Aorta (tissue), 5 donors: ENCODE data around the gene PRKCE. TPM values are rescaled to one million over a fixed set of nuclear protein-coding genes. Genes with fewer than 3 reads are reported as not detected.

Experiments used
- ATAC-seq: fragments of 200-7000 bp; cut with Tn5 transposase; one replicate; pipeline ENCODE4 v1.9.1; 2022; ENCODE audit warnings: moderate library complexity; ENCODE audit not compliant: low FRiP score
- DNase-seq, 2 donors: peaks; one replicate each; pipeline ENCODE4 v3.0.0-alpha.2; 2020
- H3K27ac ChIP-seq, 2 donors: one replicate each; pipeline ENCODE4 v1.5.1; 2013; ENCODE audit warnings: low read length in 2 of 2, mild to moderate bottlenecking in 2 of 2, moderate library complexity in 2 of 2, control low read depth in 1 of 2, inconsistent platforms in 1 of 2, low read depth in 1 of 2
- H3K27me3 ChIP-seq, 2 donors: one replicate each; pipeline ENCODE4 v1.6.1; 2013; ENCODE audit warnings: control low read depth in 1 of 2, low read length in 1 of 2, mild to moderate bottlenecking in 1 of 2, moderate library complexity in 1 of 2; ENCODE audit not compliant: insufficient read depth in 2 of 2, control insufficient read depth in 1 of 2
- H3K36me3 ChIP-seq, 2 donors: one replicate each; pipeline ENCODE4 v1.6.1; 2013; ENCODE audit warnings: control low read depth in 1 of 2, low read length in 1 of 2, mild to moderate bottlenecking in 1 of 2; ENCODE audit not compliant: insufficient read depth in 2 of 2, control insufficient read depth in 1 of 2
- H3K4me1 ChIP-seq, 2 donors: one replicate each; pipeline ENCODE4 v1.6.1; 2013; ENCODE audit warnings: low read length in 2 of 2, control low read depth in 1 of 2, mild to moderate bottlenecking in 1 of 2, moderate library complexity in 1 of 2; ENCODE audit not compliant: insufficient read depth in 2 of 2, control insufficient read depth in 1 of 2
- H3K4me3 ChIP-seq, 2 donors: one replicate each; pipeline ENCODE4 v1.5.1; 2013; ENCODE audit warnings: low read length in 2 of 2, control low read depth in 1 of 2, mild to moderate bottlenecking in 1 of 2
- H3K9me3 ChIP-seq: one replicate; pipeline ENCODE4 v1.6.1; 2013; ENCODE audit warnings: mild to moderate bottlenecking, low read length; ENCODE audit not compliant: control insufficient read depth
- WGBS, 2 donors: extraction: QIAGEN DNeasy Blood & Tissue Kit; methylation state at CpG; one replicate each; pipeline ENCODE4 v1.1.7; 2013; 5-methylcytosine and 5-hydroxymethylcytosine counted together
- intact Hi-C, 2 donors: fragments of 100-400 bp; cut with DNase I; formaldehyde crosslinking; loops; one replicate each; pipeline versions ENCODE4 v1.14.2 to v1.15.0; 2022
- polyA plus RNA-seq, 2 donors: library from polyadenylated mRNA; stranded (reverse); fragments of 200-250 nt; gene quantifications; one replicate each; pipeline ENCODE4 v1.2.3, GENCODE V29; 2013
- total RNA-seq, 2 donors: library from RNA; stranded (reverse); fragmentation: NEBNext Ultra II Directional; extraction: Animal tissue kit (Norgen Biotek cat#: 25700); gene quantifications; one replicate each; pipeline ENCODE4 v1.2.1, GENCODE V29; 2021
- donor health status: healthy with polysubstance abuse.
- donor health status: Bipolar disorder and iron deficiency.
- donor health status: DM: no; HTN: no; CAD: no.
- donor health status: DM: no; HTN: no; CAD: no.
- donor health status: DM: yes; HTN: yes; CAD: no.

Gene PRKCE
- total and polyA plus RNA-seq, 4 donors = 1.5 to 23.8 (median 11.2) TPM

- no peaks in the 10 kb centered on the region for H3K4me1 ChIP-seq
- H3K4me3 ChIP-seq = no peak overlapping the region
- H3K36me3 ChIP-seq = no peaks in the 10 kb centered on the region
- no peaks in the 10 kb centered on the region for H3K27me3 ChIP-seq
- intact Hi-C loops = no loop called here
- H3K27ac ChIP-seq = no peak overlapping the region
- peak in 1 of 2 donors; percentile 70 for DNase-seq
- no peaks in the 10 kb centered on the region for H3K9me3 ChIP-seq
- WGBS, 2 donors = 37 to 57% methylated on average over 10 of the region's 10 CpGs
- peak; percentile 71 for ATAC-seq
Observed at GRCh38 chr2:45771261-45771660, 119.8 kb downstream of the PRKCE start.

GRCh38 chr2:45772038-45772437, 120.6 kb downstream of the PRKCE start:
- ATAC-seq = no peak
- no peak for DNase-seq
- H3K27ac ChIP-seq = no peak overlapping the region
- no peaks in the 10 kb centered on the region for H3K4me1 ChIP-seq
- H3K36me3 ChIP-seq = no peaks in the 10 kb centered on the region
- no peaks in the 10 kb centered on the region for H3K27me3 ChIP-seq
- no peaks in the 10 kb centered on the region for H3K9me3 ChIP-seq
- 46 to 47% methylated on average over 2 of the region's 2 CpGs for WGBS, 2 donors
- intact Hi-C loops = no loop called here
- H3K4me3 ChIP-seq = no peak overlapping the region

DNA sequence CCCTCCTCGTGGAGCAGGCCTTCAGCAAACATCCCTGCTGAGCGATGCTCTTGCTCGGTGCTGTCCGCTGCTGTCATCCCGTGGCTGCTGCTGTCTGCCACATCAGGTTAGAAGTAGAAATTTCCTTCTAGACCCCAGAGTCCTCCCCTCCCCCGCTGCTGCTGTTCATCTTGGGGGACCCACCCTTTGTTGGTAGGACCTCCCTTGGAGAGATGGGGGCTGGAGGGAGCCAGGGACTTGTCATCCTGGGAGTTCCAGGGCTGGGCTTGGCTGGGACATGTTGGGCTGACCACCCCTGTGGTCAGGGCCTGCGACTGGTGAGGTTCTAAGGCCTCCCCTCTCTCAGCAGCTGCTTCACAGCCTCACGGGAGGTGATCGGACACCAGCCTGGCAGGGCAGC, 122.4 kb downstream of the PRKCE start:
- ATAC-seq (no peak), DNase-seq (no peak)
- no peaks in the 10 kb centered on the region for H3K9me3 ChIP-seq
- H3K4me1 ChIP-seq = no peaks in the 10 kb centered on the region
- H3K4me3 ChIP-seq = no peak overlapping the region
- no peak overlapping the region for H3K27ac ChIP-seq
- no peaks in the 10 kb centered on the region for H3K27me3 ChIP-seq
- H3K36me3 ChIP-seq = no peaks in the 10 kb centered on the region
- 86 to 95% methylated on average over 9 of the region's 9 CpGs for WGBS, 2 donors
- intact Hi-C loops = no loop called here

DNA sequence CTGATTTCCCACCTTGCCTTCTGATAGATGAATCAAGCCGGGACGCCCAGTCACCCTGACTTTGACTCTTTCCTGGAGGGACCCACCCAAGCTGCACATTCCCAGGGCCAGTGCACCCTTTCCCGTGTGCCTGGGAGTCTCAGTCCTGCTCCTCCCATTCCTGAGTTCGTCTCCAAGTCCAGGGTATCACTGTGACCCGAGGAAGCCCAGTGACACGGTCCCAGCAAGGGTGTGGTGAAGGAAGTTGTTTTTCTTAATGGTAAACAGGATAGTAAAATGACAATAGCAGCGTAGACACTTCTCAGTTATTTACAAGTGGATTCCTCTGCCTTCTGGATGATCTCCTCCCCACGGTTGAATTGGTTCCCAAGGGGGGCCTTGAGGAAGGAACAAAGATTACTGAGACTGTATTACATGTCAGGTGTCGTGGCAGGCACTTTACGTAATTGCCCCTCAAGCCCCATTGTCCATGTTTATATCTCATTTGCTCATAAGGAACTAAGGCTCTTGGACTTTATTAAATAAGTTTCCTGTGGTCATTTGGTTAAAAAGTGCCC, 123.3 kb downstream of the PRKCE start:
- Histone ChIP-seq H3K4me1 (no peaks in the 10 kb centered on the region), H3K4me3 (no peak overlapping the region), H3K27ac (no peak overlapping the region), H3K27me3 (no peaks in the 10 kb centered on the region), H3K36me3 (no peaks in the 10 kb centered on the region), H3K9me3 (no peaks in the 10 kb centered on the region)
- DNase-seq = no peak
- intact Hi-C loops = no loop called here
- ATAC-seq = no peak
- 89 to 91% methylated on average over 10 of the region's 10 CpGs for WGBS, 2 donors

GRCh38 chr2:45776160-45776955, 124.9 kb downstream of the PRKCE start:
- intact Hi-C loops = no loop called here
- Histone ChIP-seq H3K27me3 (no peaks in the 10 kb centered on the region), H3K4me3 (no peak overlapping the region), H3K4me1 (no peaks in the 10 kb centered on the region), H3K27ac (no peak overlapping the region), H3K9me3 (no peaks in the 10 kb centered on the region), H3K36me3 (no peaks in the 10 kb centered on the region)
- whole genome bisulfite sequencing, 2 donors = 80 to 85% methylated on average over 7 of the region's 7 CpGs
- no peak for ATAC-seq
- DNase-seq = no peak

- Histone ChIP-seq H3K36me3 (no peaks in the 10 kb centered on the region), H3K9me3 (no peaks in the 10 kb centered on the region), H3K27ac (no peak overlapping the region), H3K4me3 (no peak overlapping the region), H3K27me3 (no peaks in the 10 kb centered on the region), H3K4me1 (no peaks in the 10 kb centered on the region)
- DNase-seq (no peak), ATAC-seq (peak; percentile 11)
- WGBS, 2 donors = 77 to 87% methylated on average over 10 of the region's 10 CpGs
- intact Hi-C loops = loop anchor here (2.0 kb wide), 2 partner anchors 135 to 159 kb away; no protein-coding TSS in a partner anchor
Observed at GRCh38 chr2:45777996-45778719, 126.7 kb downstream of the PRKCE start.

GRCh38 chr2:45778720-45779171, 127.3 kb downstream of the PRKCE start:
- H3K27me3 ChIP-seq = no peaks in the 10 kb centered on the region
- 62 to 68% methylated on average over 11 of the region's 11 CpGs for WGBS, 2 donors
- no peaks in the 10 kb centered on the region for H3K4me1 ChIP-seq
- no peaks in the 10 kb centered on the region for H3K9me3 ChIP-seq
- DNase-seq = peak in 1 of 2 donors; percentile 72
- no peak overlapping the region for H3K27ac ChIP-seq
- no peak overlapping the region for H3K4me3 ChIP-seq
- intact Hi-C loops = loop anchor here (2.0 kb wide), 2 partner anchors 136 to 158 kb away; no protein-coding TSS in a partner anchor
- no peaks in the 10 kb centered on the region for H3K36me3 ChIP-seq
- peak; percentile 72 for ATAC-seq

- intact Hi-C loops = no loop called here
- H3K36me3 ChIP-seq = no peaks in the 10 kb centered on the region
- H3K4me3 ChIP-seq = no peak overlapping the region
- WGBS, 2 donors = 93% methylated on average over 10 of the region's 10 CpGs
- H3K27me3 ChIP-seq = no peaks in the 10 kb centered on the region
- ATAC-seq = no peak
- DNase-seq = no peak
- H3K4me1 ChIP-seq = no peaks in the 10 kb centered on the region
- no peaks in the 10 kb centered on the region for H3K9me3 ChIP-seq
- H3K27ac ChIP-seq = no peak overlapping the region
Observed at GRCh38 chr2:45780541-45781463, 129.3 kb downstream of the PRKCE start.
